NCI-H1417 (cell line): ENCODE data around the gene DAAM1.

Experiments
- DNase-seq, 3 experiments: peaks; one replicate each; lab custom pipeline; 2025; lab: John Stamatoyannopoulos, UW

DAAM1 gene

DNA sequence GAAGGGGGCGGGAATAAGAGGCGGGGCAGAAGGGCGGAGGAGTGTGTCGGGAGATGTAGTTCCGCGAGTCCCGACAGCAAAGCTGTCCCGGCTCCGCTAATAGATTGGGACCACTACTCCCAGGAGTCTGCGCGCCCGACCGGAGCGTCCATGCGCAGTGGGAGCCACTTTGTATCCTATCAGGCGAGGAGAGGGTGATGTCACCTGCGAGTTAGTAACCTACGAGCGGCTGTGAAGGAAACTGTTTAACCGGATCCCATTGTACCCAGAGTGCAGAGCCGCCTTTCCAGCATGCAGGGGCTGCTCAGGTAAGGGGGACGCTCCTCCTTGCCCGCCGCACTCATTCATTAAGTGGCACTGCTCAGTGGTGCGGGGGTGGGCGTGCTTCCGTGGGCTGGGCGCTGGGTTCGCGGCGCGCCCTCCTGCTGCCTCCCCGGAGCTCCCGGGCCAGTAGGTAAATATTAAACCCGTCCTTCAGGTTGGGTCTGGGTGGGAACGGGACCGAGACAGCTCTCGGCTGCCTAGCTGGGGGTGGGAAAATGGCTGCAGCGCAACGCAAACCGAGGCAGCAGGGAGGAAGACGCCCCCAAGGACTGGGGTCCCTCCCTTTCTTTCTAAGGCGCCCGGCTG is at the start of gene DAAM1:
Gene DAAM1, plus strand, starts transcription at position 207 of the 630 bp plus-strand sequence. CDS start 74,811 bp downstream, outside the sequence.
- peak; percentile 91 to 99 (median 97) for DNase-seq

- no peak for DNase-seq
These were observed 49.1 kb upstream of the DAAM1 start for GRCh38 chr14:59139324-59139723.

- no peak for DNase-seq
These were observed 48.2 kb upstream of the DAAM1 start for GRCh38 chr14:59140106-59140843.

- no peak for DNase-seq
These were observed 42.0 kb upstream of the DAAM1 start for GRCh38 chr14:59146484-59146883.

DNA sequence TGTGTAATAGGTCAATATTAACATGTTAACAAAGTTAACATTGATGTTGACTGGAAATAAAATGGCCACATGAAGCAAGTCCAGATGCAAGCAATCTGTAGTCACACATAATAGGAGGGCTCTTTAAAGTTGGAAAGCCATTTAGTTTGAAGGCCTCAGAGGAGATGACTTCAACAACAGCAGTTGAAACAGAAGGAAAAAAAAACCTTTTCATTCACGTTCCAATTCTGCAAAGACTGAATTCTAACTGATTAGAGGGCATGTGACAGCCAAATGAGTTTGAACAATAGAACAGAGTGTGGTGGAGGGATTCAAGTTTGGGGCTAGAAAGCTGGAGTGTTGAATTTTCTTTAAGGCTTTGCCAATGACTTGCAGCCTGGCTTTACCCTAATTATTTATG is 41.5 kb upstream of the DAAM1 start:
- DNase-seq, result no peak

GRCh38 chr14:59148334-59148900 is 40.0 kb upstream of the DAAM1 start:
- no peak for DNase-seq

GRCh38 chr14:59150990-59151389 is 37.5 kb upstream of the DAAM1 start:
- no peak for DNase-seq

- no peak for DNase-seq
These were observed 34.1 kb upstream of the DAAM1 start for GRCh38 chr14:59154373-59154772.

- no peak for DNase-seq
These were observed 32.6 kb upstream of the DAAM1 start for GRCh38 chr14:59155886-59156285.

- peak in 1 of 3 experiments; percentile 81 for DNase-seq
These were observed 29.3 kb upstream of the DAAM1 start for GRCh38 chr14:59159169-59159568.

DNA sequence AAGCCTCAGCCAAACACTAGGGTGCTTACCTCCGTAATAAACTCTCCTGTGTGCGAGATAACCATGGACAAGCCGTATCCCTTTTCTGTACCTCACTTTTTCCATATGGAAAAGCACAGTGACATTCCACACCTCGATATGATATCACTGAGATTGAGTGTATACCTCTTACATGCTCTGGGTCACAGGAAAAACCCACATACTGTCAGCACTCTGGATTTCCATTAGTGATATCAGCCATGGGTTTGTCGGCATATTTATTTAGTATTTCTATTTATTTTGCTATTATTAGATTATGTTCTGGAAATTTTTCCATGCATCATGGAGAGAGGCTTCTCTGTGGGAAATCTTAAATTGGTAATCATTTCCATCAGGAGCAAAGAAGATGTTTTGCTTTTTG is 28.0 kb upstream of the DAAM1 start:
- no peak for DNase-seq

DNA sequence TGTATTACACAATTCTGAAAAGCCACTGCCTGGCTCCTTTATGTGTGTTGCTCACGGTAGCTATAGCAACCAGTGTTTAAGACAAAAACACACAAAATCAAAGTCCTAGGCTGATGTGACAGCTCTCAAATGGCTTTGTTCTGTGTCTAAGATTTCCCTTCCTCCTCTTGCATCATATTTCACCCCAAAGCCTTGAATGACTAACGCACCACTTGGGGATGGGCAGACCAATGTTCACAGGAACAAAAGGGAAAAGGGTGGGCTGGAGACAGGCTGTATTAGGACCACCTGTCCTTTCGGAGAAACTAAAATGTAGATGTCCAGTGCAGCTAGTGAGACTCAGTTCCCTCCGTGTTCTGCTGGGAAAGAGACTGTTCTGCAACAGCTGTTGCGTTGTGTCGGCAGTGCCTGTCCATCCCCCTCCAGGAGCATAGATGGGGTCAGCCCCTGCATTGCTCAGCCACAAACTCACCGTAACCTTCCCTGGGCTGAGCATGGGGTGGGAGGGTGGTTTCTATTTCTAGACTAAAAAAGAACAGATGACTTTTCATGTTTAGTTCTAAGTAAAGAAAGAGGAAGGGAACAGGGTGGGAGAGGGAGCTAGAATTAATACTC is 26.8 kb upstream of the DAAM1 start:
- DNase-seq, result peak in 1 of 3 experiments; percentile 3

DNA sequence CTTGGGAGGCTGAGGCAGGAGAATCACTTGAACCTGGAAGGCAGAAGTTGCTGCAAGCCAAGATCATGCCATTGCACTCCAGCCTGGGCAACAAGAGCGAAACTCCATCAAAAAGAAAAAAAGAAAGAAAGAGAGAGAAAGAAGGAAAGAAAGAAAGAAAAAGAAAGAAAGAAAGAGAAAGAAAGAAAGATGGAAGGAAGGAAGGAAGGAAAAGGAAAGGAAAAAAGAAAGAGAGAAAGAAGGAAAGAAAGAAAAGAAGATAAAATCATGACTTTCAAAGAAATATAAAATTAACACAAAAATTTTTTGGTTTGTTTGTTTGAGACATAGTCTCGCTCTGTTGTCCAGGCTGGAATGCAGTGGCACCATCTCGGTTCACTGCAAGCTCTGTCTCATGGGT is 22.2 kb upstream of the DAAM1 start:
- no peak for DNase-seq

DNA sequence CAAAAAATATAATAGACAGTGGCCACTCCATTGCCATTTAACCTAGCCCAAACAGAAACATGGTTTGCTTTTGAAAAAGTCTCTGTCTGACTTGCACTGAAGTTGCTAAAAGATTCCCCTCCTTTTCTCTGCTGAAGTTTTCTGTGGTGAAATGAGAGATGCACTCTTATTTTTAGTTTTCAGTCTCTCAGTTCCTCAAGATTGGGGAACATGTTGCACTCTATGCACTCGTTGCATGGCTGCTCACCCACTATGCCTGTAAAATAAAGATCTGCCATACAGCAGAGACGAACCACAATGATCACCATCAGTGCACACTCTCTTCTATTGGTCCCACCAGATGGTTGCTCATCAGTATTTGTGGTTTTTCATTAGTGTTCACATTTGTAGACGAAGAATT is 13.1 kb upstream of the DAAM1 start:
- DNase-seq, result no peak

- DNase-seq, result no peak
These were observed 11.7 kb upstream of the DAAM1 start for GRCh38 chr14:59176765-59177164.

DNA sequence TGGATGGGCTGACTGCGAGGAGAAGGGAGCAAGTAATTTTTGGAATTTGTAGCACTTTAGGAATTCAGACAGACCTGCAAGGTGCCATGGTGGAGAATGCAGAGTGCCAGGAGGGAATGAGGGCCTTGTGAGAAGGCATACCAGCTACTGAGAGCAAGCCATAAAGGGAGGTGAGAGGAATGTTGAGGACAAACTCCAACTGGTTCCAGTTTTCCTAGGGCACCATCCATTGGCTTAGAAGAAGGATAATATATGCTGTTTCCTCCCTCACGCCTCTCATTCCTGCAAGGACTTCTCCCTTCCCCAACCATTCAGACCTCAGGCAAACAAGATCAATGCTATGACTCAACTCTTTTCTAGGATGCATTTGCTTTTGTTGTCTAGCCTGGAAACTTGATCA is 11.2 kb upstream of the DAAM1 start:
- no peak for DNase-seq

DNA sequence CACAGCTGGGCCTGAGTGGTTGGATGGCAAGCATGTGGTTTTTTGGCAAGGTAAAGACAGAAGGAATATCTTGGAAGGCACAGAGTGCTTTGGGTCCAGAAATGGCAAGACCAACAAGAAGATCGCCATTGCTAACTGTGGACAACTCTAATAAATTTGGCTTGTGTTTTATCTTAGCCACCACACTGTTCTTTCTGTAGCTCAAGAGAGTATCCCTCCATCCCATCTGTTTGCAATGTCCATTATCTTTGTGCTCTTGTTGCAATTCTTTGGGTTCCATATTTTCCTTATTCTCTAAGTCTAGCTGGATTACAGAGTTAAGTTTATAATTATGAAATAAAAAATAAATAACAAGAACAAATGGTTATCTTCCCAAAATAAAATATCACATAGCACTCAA is 6.7 kb upstream of the DAAM1 start:
- DNase-seq, result no peak

DNA sequence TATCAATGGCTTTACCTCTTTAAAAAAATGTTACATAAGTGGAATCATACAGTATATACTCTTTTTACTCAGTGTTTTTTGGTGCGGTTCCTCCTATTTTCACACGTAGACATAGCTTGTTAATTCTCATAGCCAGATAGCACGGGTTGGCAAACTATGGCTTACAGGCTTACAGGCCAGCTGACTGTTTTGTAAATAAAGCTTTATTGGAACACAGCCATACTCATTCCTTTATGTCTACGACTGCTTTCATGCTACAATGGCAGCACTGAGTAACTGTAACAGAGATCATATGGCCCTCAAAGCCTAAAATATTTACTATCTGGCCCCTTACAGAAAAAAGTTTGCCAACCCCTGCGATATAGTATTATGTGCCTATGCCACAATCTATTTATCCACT is 5.8 kb upstream of the DAAM1 start:
- no peak for DNase-seq

DNA sequence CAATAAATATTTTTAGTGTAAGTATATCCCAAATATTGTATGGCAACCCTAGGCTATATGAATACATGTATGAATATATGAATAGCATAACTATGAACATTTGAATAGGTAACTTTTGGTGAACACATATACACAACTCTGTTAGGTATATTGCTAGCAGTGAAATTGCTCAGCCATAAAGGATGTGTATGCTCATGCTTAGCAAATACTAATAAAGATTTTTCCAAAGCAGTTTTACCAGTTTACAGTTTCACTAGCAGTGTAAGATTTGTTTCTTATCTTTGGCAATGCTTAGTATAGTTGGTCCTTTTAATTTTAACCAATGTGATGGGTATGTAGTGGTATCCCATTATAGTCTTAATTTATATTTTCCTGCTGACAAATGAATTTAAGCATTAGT is 5.3 kb upstream of the DAAM1 start:
- no peak for DNase-seq

- DNase-seq, result no peak
These were observed 4.1 kb upstream of the DAAM1 start for GRCh38 chr14:59184396-59184795.

DNA sequence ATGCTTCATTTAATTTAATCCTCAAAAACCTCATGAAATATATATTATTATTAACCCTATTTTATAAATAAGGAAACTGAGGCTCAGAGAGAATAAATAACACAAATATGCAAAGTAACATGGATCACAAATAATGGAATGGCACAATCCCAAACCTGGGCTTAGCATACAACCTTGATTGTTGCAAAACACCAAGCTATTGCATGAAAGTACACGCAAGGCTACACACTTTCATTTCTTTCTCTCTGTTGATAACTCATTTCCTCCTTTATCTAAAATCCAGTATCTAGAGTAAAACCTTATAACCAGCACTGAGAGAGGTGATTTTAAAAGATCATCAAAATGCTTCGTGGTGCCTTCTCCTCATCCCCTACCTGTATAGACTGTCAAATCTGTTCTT is 2.8 kb upstream of the DAAM1 start:
- DNase-seq, result no peak

GRCh38 chr14:59186306-59186705 is 2.2 kb upstream of the DAAM1 start:
- peak in 2 of 3 experiments; percentile 1 to 54 for DNase-seq

GRCh38 chr14:59187118-59187517 is 1.3 kb upstream of the DAAM1 start:
- no peak for DNase-seq
